Measurements from ENCODE around the gene HRCT1.

Gene HRCT1

DNA sequence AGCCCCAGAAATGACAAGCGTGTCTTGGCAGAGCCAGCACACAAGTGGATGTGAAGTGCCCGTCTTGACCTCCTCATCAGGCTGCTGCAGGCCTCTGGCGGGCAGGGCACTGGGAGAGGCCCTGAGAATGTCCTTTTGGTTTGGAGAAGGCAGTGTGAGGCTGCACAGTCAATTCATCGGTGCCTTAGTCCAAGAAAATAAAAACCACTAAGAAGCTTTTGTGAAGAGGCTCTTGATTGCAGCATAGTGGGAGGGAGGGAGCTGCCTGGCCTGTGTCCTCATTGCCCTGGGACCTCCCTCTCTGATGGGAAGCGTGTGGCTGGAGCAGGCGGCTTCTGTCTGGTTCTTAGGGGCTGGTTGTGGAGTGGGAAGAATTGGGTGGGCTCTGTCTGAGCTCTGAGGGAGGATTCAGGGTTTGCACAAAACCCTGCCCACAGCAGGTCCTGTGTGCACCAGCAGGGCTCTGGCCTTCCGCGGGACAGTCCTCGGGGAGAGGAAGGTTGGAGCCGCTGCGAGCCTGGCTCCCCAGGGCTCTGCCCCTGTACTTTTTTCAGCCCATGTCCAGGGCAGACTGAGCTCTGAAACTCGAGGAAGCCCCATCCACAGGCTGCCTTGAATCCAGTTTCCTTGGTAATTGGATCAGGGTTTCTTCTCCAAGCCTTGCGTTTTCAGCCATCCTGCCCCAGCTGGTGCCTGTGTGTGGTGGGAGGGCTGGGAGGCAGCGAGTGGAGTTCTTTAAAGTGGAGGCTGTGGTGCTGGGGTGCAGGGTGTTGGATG lies 1.1 kb downstream of the HRCT1 start:
- Histone ChIP-seq H3K18ac (ENCODE audit: low read length) (peak overlapping the region; percentile 86), H2AFZ (ENCODE audit: low read length) (peak overlapping the region; percentile 87), H3K14ac (ENCODE audit: low read length) (peak overlapping the region; percentile 48), H3K27ac (replicated peaks; ENCODE audit: low read length) (peak overlapping the region; percentile 88), H3K79me1 (ENCODE audit: low read depth, low read length) (no peaks in the 10 kb centered on the region), H2AK5ac (ENCODE audit: low read depth, low read length) (peak overlapping the region; percentile 40), H2BK15ac (ENCODE audit: low read length) (peak overlapping the region; percentile 88), H4K8ac (ENCODE audit: low read depth, low read length) (peak overlapping the region; percentile 68), H3K27me3 (ENCODE audit: control insufficient read depth in 3 of 3, insufficient read depth in 3 of 3, low read depth in 1 of 3, low read length in 3 of 3) (peaks cover 0 to 2% (median 0%) of the 10 kb centered on the region in 3 experiments), H3K9ac (ENCODE audit: low read depth, low read length, poor library complexity) (no peak overlapping the region), H3K23ac (ENCODE audit: low read depth, low read length, poor library complexity) (no peak overlapping the region), H3K4ac (ENCODE audit: low read length) (no peak overlapping the region), H2BK120ac (ENCODE audit: low read depth, low read length) (peak overlapping the region; percentile 74), H3K9me3 (replicated peaks in 1 of 2; ENCODE audit: control insufficient read depth in 2 of 2, insufficient read depth in 1 of 2, low read depth in 1 of 2, low read length in 2 of 2) (no peaks in the 10 kb centered on the region), H3K4me3 (ENCODE audit: low read length in 2 of 2) (no peak overlapping the region), H2BK5ac (ENCODE audit: low read length) (peak overlapping the region; percentile 76), H3K4me1 (ENCODE audit: control insufficient read depth in 2 of 2, insufficient read depth in 1 of 2, low read depth in 1 of 2, low read length in 2 of 2) (peaks cover 23 to 50% of the 10 kb centered on the region in 2 donors), H3K36me3 (replicated peaks in 1 of 2; ENCODE audit: control insufficient read depth in 2 of 2, insufficient read depth in 2 of 2, low read length in 2 of 2) (no peaks in the 10 kb centered on the region), H2BK12ac (ENCODE audit: low read length) (peak overlapping the region; percentile 33), H4K91ac (ENCODE audit: low read depth, low read length, poor library complexity) (peak overlapping the region; percentile 41), H3K4me2 (ENCODE audit: insufficient read depth, low read length, poor library complexity, severe bottlenecking) (peak overlapping the region; percentile 28)
- DNase-seq (ENCODE audit: low spot score) = no peak
- WGBS, 2 donors (ENCODE audit: extremely low coverage in 2 of 2, insufficient read length in 2 of 2, insufficient replicate concordance in 1 of 2) = no CpG with 5 or more reads among the region's 14 CpGs

DNA sequence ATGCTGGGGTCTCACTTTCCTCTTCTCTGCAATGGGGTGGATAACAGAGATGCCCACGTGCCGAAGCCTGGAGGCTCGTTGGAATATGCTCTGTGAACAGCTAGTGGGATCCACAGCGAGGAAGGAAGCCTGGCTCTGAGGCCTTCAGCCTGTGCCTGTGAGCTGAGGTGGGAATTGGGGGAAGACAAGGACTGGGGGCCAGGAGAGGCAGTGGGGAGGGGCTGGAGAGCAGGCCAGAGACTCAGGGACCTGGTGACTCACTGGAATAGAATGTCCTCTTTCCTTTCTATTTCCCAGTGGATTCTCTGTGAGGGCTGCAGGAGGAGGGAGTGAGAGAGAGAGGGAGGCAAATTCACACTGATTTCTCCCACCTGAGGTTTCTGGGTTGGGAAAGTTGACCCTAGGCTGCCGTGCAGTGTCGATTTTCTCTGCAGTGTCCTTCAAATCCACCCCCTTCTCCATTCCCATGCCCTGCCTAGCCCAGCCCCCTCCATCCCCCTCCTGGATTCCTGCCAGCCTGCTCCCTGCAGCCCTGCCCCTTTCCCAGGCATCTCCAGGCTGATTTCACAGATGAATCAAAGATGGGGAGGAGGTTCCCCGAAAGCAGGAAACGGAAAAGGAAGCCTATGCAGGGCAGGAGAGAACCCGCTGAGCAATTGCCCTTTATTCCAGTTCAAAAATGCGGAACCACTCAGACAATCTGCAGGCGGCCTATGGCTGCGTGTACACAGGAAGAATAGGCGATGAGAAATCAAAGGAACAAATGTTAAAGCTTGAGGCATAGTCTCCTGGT lies 1.9 kb downstream of the HRCT1 start:
- Histone ChIP-seq H3K23ac (ENCODE audit: low read depth, low read length, poor library complexity) (no peak overlapping the region), H2AK5ac (ENCODE audit: low read depth, low read length) (peak overlapping the region; percentile 20), H2BK15ac (ENCODE audit: low read length) (peak overlapping the region; percentile 22), H3K27ac (replicated peaks; ENCODE audit: low read length) (peak overlapping the region; percentile 88), H3K4me3 (ENCODE audit: low read length in 2 of 2) (no peak overlapping the region), H3K4me2 (ENCODE audit: insufficient read depth, low read length, poor library complexity, severe bottlenecking) (peak overlapping the region; percentile 28), H3K9ac (ENCODE audit: low read depth, low read length, poor library complexity) (no peak overlapping the region), H2BK5ac (ENCODE audit: low read length) (peak overlapping the region; percentile 76), H3K4me1 (ENCODE audit: control insufficient read depth in 2 of 2, insufficient read depth in 1 of 2, low read depth in 1 of 2, low read length in 2 of 2) (peaks cover 23 to 50% of the 10 kb centered on the region in 2 donors), H3K36me3 (replicated peaks in 1 of 2; ENCODE audit: control insufficient read depth in 2 of 2, insufficient read depth in 2 of 2, low read length in 2 of 2) (no peaks in the 10 kb centered on the region), H4K8ac (ENCODE audit: low read depth, low read length) (no peak overlapping the region), H3K4ac (ENCODE audit: low read length) (no peak overlapping the region), H4K91ac (ENCODE audit: low read depth, low read length, poor library complexity) (peak overlapping the region; percentile 41), H3K79me1 (ENCODE audit: low read depth, low read length) (no peaks in the 10 kb centered on the region), H2BK120ac (ENCODE audit: low read depth, low read length) (peak overlapping the region; percentile 74), H2AFZ (ENCODE audit: low read length) (peak overlapping the region; percentile 87), H2BK12ac (ENCODE audit: low read length) (no peak overlapping the region), H3K14ac (ENCODE audit: low read length) (no peak overlapping the region), H3K9me3 (replicated peaks in 1 of 2; ENCODE audit: control insufficient read depth in 2 of 2, insufficient read depth in 1 of 2, low read depth in 1 of 2, low read length in 2 of 2) (no peaks in the 10 kb centered on the region), H3K27me3 (ENCODE audit: control insufficient read depth in 3 of 3, insufficient read depth in 3 of 3, low read depth in 1 of 3, low read length in 3 of 3) (peaks cover 0 to 2% (median 0%) of the 10 kb centered on the region in 3 experiments), H3K18ac (ENCODE audit: low read length) (peak overlapping the region; percentile 86)
- peak; percentile 50 for DNase-seq (ENCODE audit: low spot score)
- no CpG with 5 or more reads among the region's 13 CpGs for whole genome bisulfite sequencing, 2 donors (ENCODE audit: extremely low coverage in 2 of 2, insufficient read length in 2 of 2, insufficient replicate concordance in 1 of 2)

DNA sequence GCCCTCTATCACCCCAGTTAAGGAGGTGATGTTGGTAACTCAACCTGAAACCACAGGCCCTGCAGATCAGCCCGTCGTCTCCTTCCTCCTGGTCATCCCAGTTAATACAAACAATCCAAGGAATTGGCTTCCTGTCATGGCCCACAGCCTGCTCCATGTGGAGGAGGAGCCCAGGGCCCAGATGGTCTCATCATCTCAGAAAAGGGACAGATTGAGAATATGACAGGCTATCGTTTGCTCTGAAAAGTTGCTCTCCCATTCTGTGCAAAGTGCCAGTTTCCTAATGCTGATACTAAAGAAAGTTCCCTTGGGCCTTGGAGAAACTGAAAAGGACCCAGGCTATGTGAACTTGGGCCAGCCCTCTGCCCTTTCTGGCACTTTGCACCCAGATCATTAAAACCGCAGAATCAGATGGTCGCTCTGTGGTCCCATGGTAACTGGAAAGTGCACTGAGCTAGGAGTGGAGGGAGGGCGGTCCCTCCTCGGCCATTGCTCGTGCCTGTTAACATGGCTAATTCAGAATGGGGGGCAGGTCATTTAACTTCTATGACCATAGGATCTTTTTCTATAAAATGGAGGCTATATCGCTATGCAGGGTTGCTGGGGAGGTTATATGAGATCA lies 2.6 kb downstream of the HRCT1 start:
- H3K14ac ChIP-seq (ENCODE audit: low read length) = no peak overlapping the region
- peak overlapping the region; percentile 82 for H4K91ac ChIP-seq (ENCODE audit: low read depth, low read length, poor library complexity)
- no peak overlapping the region for H2BK15ac ChIP-seq (ENCODE audit: low read length)
- peak overlapping the region; percentile 62 for H2BK5ac ChIP-seq (ENCODE audit: low read length)
- no CpG with 5 or more reads among the region's 9 CpGs for WGBS, 2 donors (ENCODE audit: extremely low coverage in 2 of 2, insufficient read length in 2 of 2, insufficient replicate concordance in 1 of 2)
- H2BK120ac ChIP-seq (ENCODE audit: low read depth, low read length) = peak overlapping the region; percentile 12
- no peak overlapping the region for H3K4me3 ChIP-seq (ENCODE audit: low read length in 2 of 2)
- no peaks in the 10 kb centered on the region for H3K9me3 ChIP-seq (replicated peaks in 1 of 2; ENCODE audit: control insufficient read depth in 2 of 2, insufficient read depth in 1 of 2, low read depth in 1 of 2, low read length in 2 of 2)
- peaks cover 0 to 2% (median 0%) of the 10 kb centered on the region in 3 experiments for H3K27me3 ChIP-seq (ENCODE audit: control insufficient read depth in 3 of 3, insufficient read depth in 3 of 3, low read depth in 1 of 3, low read length in 3 of 3)
- H3K4me1 ChIP-seq (ENCODE audit: control insufficient read depth in 2 of 2, insufficient read depth in 1 of 2, low read depth in 1 of 2, low read length in 2 of 2) = peaks cover 23 to 50% of the 10 kb centered on the region in 2 donors
- peak overlapping the region; percentile 47 for H2BK12ac ChIP-seq (ENCODE audit: low read length)
- H3K79me1 ChIP-seq (ENCODE audit: low read depth, low read length) = no peaks in the 10 kb centered on the region
- H3K4me2 ChIP-seq (ENCODE audit: insufficient read depth, low read length, poor library complexity, severe bottlenecking) = no peak overlapping the region
- peak overlapping the region; percentile 54 for H3K18ac ChIP-seq (ENCODE audit: low read length)
- H3K36me3 ChIP-seq (replicated peaks in 1 of 2; ENCODE audit: control insufficient read depth in 2 of 2, insufficient read depth in 2 of 2, low read length in 2 of 2) = no peaks in the 10 kb centered on the region
- H4K8ac ChIP-seq (ENCODE audit: low read depth, low read length) = no peak overlapping the region
- H3K4ac ChIP-seq (ENCODE audit: low read length) = no peak overlapping the region
- DNase-seq (ENCODE audit: low spot score) = no peak
- H3K23ac ChIP-seq (ENCODE audit: low read depth, low read length, poor library complexity) = no peak overlapping the region
- H3K9ac ChIP-seq (ENCODE audit: low read depth, low read length, poor library complexity) = no peak overlapping the region
- peak overlapping the region; percentile 87 for H2AFZ ChIP-seq (ENCODE audit: low read length)
- peak overlapping the region; percentile 88 for H3K27ac ChIP-seq (replicated peaks; ENCODE audit: low read length)
- H2AK5ac ChIP-seq (ENCODE audit: low read depth, low read length) = peak overlapping the region; percentile 66
